A549 (cell line): Measurements from ENCODE around the gene MGAT5B. TPM values are rescaled to one million over a fixed set of nuclear protein-coding genes. Genes with fewer than 3 reads are reported as not detected.

ENCODE experiments used
- ATAC-seq, 2 experiments: fragments of 200-7000 bp in 1 of 2; fragments of >200 bp in 1 of 2; cut with Nextera tagmentation in 1 of 2; cut with Tn5 transposase in 1 of 2; 3 replicates each; pipeline versions ENCODE4 v1.8.0 to v1.9.1; 2018 to 2020; ENCODE audit warnings: mild to moderate bottlenecking in 1 of 2, moderate library complexity in 1 of 2
- CTCF ChIA-PET: fragments of 300-600 bp; sonication (Branson Sonifier 250); formaldehyde crosslinking; extraction: SDS; loops from one replicate; lab custom pipeline; 2021; ENCODE audit warnings: antibody characterized with exemption, inconsistent platforms; lab: Yijun Ruan, JAX
- POLR2A ChIA-PET: fragments of 350-600 bp; formaldehyde crosslinking; extraction: SDS; loops from one replicate; lab custom pipeline; 2021; ENCODE audit warnings: antibody characterized with exemption, inconsistent platforms; lab: Yijun Ruan, JAX
- DNase-seq, 2 experiments: peaks; one replicate each; pipeline versions ENCODE4 v3.0.0 to v3.0.0-alpha.2; 2011 to 2016; ENCODE audit warnings: low read depth in 1 of 2, low spot score in 1 of 2
- FAIRE-seq: peaks from 2 replicates; lab custom pipeline; 2011; peaks lifted over from hg19 to GRCh38; lab: Jason Lieb, UNC
- H3K27ac ChIP-seq, 2 experiments: fragments of >200 bp; sonication (Bioruptor Twin); formaldehyde crosslinking; 3 replicates each; pipeline ENCODE4 v1.5.1; 2016 to 2017
- H3K4me1 ChIP-seq: fragments of >200 bp; sonication (Bioruptor Twin); formaldehyde crosslinking; 3 replicates; pipeline ENCODE4 v1.6.1; 2016
- H3K4me2 ChIP-seq: fragments of >200 bp; sonication (Bioruptor Twin); formaldehyde crosslinking; 3 replicates; pipeline ENCODE4 v1.6.1; 2016
- H3K4me3 ChIP-seq: fragments of >200 bp; sonication (Bioruptor Twin); formaldehyde crosslinking; 3 replicates; pipeline ENCODE4 v1.5.1; 2016
- H3K9me3 ChIP-seq: fragments of >200 bp; sonication (Bioruptor Twin); formaldehyde crosslinking; 3 replicates; pipeline ENCODE4 v1.6.1; 2016
- CBX8 ChIP-seq: fragments of 200-600 bp; sonication (generic); IDR thresholded peaks from 2 replicates; pipeline ENCODE4 v1.6.1; 2016
- EHMT2 ChIP-seq: fragments of 200-600 bp; sonication (generic); IDR thresholded peaks from 2 replicates; pipeline ENCODE4 v1.6.1; 2016; ENCODE audit warnings: antibody characterized with exemption, low read depth, mild to moderate bottlenecking, moderate library complexity
- FOSL2 ChIP-seq, 2 experiments: fragments of 450-650 bp in 1 of 2; fragments of >200 bp in 1 of 2; sonication (Bioruptor Twin) in 1 of 2; formaldehyde crosslinking; IDR thresholded peaks; 2 replicates each; pipeline versions ENCODE4 v1.5.0 to v1.6.1; 2016 to 2020; ENCODE audit warnings: mild to moderate bottlenecking in 1 of 2, moderate library complexity in 1 of 2
- HOXA7 ChIP-seq: fragments of 250-450 bp; sonication (Bioruptor Pico); IDR thresholded peaks from 2 replicates; pipeline ENCODE4 v1.5.0; 2020; ENCODE audit warnings: mild to moderate bottlenecking, moderate library complexity
- HOXB5 ChIP-seq: fragments of 250-450 bp; sonication (Bioruptor Pico); IDR thresholded peaks from 2 replicates; pipeline ENCODE4 v1.5.0; 2020; ENCODE audit warnings: mild to moderate bottlenecking, moderate library complexity
- JUNB ChIP-seq: fragments of >200 bp; sonication (Bioruptor Twin); formaldehyde crosslinking; IDR thresholded peaks from 2 replicates; pipeline ENCODE4 v1.6.1; 2016
- KDM5A ChIP-seq: fragments of 200-600 bp; sonication (generic); IDR thresholded peaks from 2 replicates; pipeline ENCODE4 v1.6.1; 2016; ENCODE audit warnings: antibody characterized with exemption, mild to moderate bottlenecking
- MAZ ChIP-seq: fragments of 150-350 bp; IDR thresholded peaks from 2 replicates; pipeline ENCODE4 v1.6.1; 2014; ENCODE audit warnings: antibody characterized with exemption, low read depth, low read length, borderline replicate concordance
- NPAS2 ChIP-seq: fragments of 250-450 bp; sonication (Bioruptor Pico); IDR thresholded peaks from 2 replicates; pipeline ENCODE4 v1.8.0; 2022; ENCODE audit warnings: mild to moderate bottlenecking, moderate library complexity, borderline replicate concordance
- NR3C1 ChIP-seq: fragments of >200 bp; sonication (Bioruptor Twin); formaldehyde crosslinking; IDR thresholded peaks from 3 replicates; pipeline ENCODE4 v1.6.1; 2017
- PHF8 ChIP-seq: fragments of 200-600 bp; sonication (generic); IDR thresholded peaks from 2 replicates; pipeline ENCODE4 v1.6.1; 2016; ENCODE audit warnings: low read depth, mild to moderate bottlenecking, antibody characterized with exemption, moderate library complexity, borderline replicate concordance
- ZFP36 ChIP-seq: fragments of 450-650 bp; IDR thresholded peaks from 2 replicates; pipeline ENCODE4 v1.6.1; 2014; ENCODE audit warnings: borderline replicate concordance; ENCODE audit not compliant: partially characterized antibody
- ZSCAN20 ChIP-seq: fragments of 250-450 bp; sonication (Bioruptor Pico); IDR thresholded peaks from 2 replicates; pipeline ENCODE4 v1.8.0; 2022; ENCODE audit warnings: mild to moderate bottlenecking, moderate library complexity
- WGBS: methylation state at CpG from one replicate; pipeline ENCODE4 v1.1.6; 2017; ENCODE audit errors: missing lambda C conversion rate; 5-methylcytosine and 5-hydroxymethylcytosine counted together
- polyA plus RNA-seq, 4 experiments: library from polyadenylated mRNA; depleted of rRNA in 3 of 4; stranded (reverse); fragments of >200 nt; fragmentation: RNase III in 1 of 4; extraction: RNeasy Plus Mini Kit Qiagen cat#74134 plus additional on column Dnase treatment in 1 of 4; gene quantifications; 2 replicates in 3 of 4; 3 replicates in 1 of 4; pipeline ENCODE4 v1.2.3, GENCODE V29; 2011 to 2017
- TF ChIP-seq, protein P1 (sequence below): fragments of 450-650 bp; IDR thresholded peaks from 2 replicates; pipeline ENCODE4 v1.6.1; 2014; ENCODE audit warnings: antibody characterized with exemption
- TF ChIP-seq, protein P2 (sequence below): fragments of 250-450 bp; sonication (Bioruptor Pico); IDR thresholded peaks from 2 replicates; pipeline ENCODE4 v1.5.0; 2020; ENCODE audit warnings: low read depth, mild to moderate bottlenecking, moderate library complexity
- TF ChIP-seq, protein P3 (sequence below): fragments of >200 bp; sonication (Bioruptor Twin); formaldehyde crosslinking; IDR thresholded peaks from 3 replicates; pipeline ENCODE4 v1.6.1; 2016
- TF ChIP-seq, protein P4 (sequence below): fragments of >200 bp; sonication (Bioruptor Twin); formaldehyde crosslinking; IDR thresholded peaks from 3 replicates; pipeline ENCODE4 v1.5.1; 2016
- TF ChIP-seq, protein P5 (sequence below): fragments of >200 bp; sonication (Bioruptor Twin); formaldehyde crosslinking; IDR thresholded peaks from 2 replicates; pipeline ENCODE4 v1.6.1; 2016
- TF ChIP-seq, protein P6 (sequence below): IDR thresholded peaks from 2 replicates; pipeline ENCODE4 v1.6.1; 2012
- TF ChIP-seq, protein P7 (sequence below): fragments of 200-600 bp; sonication (generic); IDR thresholded peaks from 2 replicates; pipeline ENCODE4 v1.6.1; 2016; ENCODE audit warnings: antibody characterized with exemption, mild to moderate bottlenecking, moderate library complexity

The MGAT5B gene
- polyA plus RNA-seq, 2 of the 4 experiments (the other 2 are of a cell fraction), result 7.6 to 22.8 TPM

DNA sequence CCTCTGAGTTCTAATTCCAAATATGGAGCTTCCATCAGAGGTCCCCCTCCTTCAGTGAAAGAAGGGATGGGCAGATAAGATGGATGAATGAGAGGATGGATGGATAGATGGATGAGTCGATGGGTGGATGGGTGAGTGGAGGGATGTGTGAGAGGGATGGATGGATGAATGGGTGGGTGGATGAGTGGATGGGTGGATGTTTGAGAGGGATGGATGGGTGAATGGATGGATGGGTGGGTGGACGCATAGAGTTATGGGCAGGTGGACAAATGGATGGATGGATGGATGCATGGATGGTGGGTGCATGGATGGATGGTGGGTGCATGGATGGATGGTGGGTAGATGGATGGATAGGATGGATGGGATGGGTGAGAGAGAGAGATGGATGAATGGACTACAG lies 69.0 kb downstream of the MGAT5B start:
- Histone ChIP-seq H3K27ac (no peak overlapping the region), H3K4me3 (no peak overlapping the region), H3K9me3 (no peaks in the 10 kb centered on the region), H3K4me2 (no peak overlapping the region), H3K4me1 (peaks cover 14% of the 10 kb centered on the region)
- WGBS, result 89% methylated on average over 2 of the region's 2 CpGs
- ATAC-seq (no peak), FAIRE-seq (no peak), DNase-seq (no peak)
- no peak for TF ChIP-seq PHF8
- TF ChIP-seq, protein P1, sequence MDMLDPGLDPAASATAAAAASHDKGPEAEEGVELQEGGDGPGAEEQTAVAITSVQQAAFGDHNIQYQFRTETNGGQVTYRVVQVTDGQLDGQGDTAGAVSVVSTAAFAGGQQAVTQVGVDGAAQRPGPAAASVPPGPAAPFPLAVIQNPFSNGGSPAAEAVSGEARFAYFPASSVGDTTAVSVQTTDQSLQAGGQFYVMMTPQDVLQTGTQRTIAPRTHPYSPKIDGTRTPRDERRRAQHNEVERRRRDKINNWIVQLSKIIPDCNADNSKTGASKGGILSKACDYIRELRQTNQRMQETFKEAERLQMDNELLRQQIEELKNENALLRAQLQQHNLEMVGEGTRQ, result no peak
- TF ChIP-seq, protein P2, sequence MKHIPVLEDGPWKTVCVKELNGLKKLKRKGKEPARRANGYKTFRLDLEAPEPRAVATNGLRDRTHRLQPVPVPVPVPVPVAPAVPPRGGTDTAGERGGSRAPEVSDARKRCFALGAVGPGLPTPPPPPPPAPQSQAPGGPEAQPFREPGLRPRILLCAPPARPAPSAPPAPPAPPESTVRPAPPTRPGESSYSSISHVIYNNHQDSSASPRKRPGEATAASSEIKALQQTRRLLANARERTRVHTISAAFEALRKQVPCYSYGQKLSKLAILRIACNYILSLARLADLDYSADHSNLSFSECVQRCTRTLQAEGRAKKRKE (CRISPR knock-in tag), result no peak
- TF ChIP-seq, protein P3, sequence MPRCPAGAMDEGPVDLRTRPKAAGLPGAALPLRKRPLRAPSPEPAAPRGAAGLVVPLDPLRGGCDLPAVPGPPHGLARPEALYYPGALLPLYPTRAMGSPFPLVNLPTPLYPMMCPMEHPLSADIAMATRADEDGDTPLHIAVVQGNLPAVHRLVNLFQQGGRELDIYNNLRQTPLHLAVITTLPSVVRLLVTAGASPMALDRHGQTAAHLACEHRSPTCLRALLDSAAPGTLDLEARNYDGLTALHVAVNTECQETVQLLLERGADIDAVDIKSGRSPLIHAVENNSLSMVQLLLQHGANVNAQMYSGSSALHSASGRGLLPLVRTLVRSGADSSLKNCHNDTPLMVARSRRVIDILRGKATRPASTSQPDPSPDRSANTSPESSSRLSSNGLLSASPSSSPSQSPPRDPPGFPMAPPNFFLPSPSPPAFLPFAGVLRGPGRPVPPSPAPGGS, result no peak
- TF ChIP-seq, protein P4, sequence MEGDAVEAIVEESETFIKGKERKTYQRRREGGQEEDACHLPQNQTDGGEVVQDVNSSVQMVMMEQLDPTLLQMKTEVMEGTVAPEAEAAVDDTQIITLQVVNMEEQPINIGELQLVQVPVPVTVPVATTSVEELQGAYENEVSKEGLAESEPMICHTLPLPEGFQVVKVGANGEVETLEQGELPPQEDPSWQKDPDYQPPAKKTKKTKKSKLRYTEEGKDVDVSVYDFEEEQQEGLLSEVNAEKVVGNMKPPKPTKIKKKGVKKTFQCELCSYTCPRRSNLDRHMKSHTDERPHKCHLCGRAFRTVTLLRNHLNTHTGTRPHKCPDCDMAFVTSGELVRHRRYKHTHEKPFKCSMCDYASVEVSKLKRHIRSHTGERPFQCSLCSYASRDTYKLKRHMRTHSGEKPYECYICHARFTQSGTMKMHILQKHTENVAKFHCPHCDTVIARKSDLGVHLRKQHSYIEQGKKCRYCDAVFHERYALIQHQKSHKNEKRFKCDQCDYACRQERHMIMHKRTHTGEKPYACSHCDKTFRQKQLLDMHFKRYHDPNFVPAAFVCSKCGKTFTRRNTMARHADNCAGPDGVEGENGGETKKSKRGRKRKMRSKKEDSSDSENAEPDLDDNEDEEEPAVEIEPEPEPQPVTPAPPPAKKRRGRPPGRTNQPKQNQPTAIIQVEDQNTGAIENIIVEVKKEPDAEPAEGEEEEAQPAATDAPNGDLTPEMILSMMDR, result no peak
- TF ChIP-seq JUNB, result no peak
- TF ChIP-seq, protein P5, sequence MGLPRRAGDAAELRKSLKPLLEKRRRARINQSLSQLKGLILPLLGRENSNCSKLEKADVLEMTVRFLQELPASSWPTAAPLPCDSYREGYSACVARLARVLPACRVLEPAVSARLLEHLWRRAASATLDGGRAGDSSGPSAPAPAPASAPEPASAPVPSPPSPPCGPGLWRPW, result no peak
- no peak for TF ChIP-seq MAZ
- TF ChIP-seq NPAS2 (CRISPR knock-in tag), result no peak
- TF ChIP-seq, protein P6, sequence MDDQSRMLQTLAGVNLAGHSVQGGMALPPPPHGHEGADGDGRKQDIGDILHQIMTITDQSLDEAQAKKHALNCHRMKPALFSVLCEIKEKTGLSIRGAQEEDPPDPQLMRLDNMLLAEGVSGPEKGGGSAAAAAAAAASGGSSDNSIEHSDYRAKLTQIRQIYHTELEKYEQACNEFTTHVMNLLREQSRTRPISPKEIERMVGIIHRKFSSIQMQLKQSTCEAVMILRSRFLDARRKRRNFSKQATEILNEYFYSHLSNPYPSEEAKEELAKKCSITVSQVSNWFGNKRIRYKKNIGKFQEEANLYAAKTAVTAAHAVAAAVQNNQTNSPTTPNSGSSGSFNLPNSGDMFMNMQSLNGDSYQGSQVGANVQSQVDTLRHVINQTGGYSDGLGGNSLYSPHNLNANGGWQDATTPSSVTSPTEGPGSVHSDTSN, result no peak
- TF ChIP-seq, protein P7, sequence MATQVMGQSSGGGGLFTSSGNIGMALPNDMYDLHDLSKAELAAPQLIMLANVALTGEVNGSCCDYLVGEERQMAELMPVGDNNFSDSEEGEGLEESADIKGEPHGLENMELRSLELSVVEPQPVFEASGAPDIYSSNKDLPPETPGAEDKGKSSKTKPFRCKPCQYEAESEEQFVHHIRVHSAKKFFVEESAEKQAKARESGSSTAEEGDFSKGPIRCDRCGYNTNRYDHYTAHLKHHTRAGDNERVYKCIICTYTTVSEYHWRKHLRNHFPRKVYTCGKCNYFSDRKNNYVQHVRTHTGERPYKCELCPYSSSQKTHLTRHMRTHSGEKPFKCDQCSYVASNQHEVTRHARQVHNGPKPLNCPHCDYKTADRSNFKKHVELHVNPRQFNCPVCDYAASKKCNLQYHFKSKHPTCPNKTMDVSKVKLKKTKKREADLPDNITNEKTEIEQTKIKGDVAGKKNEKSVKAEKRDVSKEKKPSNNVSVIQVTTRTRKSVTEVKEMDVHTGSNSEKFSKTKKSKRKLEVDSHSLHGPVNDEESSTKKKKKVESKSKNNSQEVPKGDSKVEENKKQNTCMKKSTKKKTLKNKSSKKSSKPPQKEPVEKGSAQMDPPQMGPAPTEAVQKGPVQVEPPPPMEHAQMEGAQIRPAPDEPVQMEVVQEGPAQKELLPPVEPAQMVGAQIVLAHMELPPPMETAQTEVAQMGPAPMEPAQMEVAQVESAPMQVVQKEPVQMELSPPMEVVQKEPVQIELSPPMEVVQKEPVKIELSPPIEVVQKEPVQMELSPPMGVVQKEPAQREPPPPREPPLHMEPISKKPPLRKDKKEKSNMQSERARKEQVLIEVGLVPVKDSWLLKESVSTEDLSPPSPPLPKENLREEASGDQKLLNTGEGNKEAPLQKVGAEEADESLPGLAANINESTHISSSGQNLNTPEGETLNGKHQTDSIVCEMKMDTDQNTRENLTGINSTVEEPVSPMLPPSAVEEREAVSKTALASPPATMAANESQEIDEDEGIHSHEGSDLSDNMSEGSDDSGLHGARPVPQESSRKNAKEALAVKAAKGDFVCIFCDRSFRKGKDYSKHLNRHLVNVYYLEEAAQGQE, result no peak
- no peak for TF ChIP-seq FOSL2 (IDR thresholded peaks at IDR 0.05)
- no peak for TF ChIP-seq FOSL2 (CRISPR knock-in tag; IDR thresholded peaks at IDR 0.05)
- no peak for TF ChIP-seq ZSCAN20 (CRISPR knock-in tag)
- no peak for TF ChIP-seq NR3C1
- no peak for TF ChIP-seq CBX8
- TF ChIP-seq KDM5A, result no peak
- no peak for TF ChIP-seq HOXB5
- TF ChIP-seq EHMT2, result no peak
- no peak for TF ChIP-seq ZFP36
- no peak for TF ChIP-seq HOXA7 (CRISPR knock-in tag)
- POLR2A ChIA-PET, result interaction anchor here (0.7 kb wide), 1 partner anchor 31 kb away, joined by 4 read pairs; no protein-coding TSS in a partner anchor
- CTCF ChIA-PET, result interaction anchor here (0.6 to 2.1 kb wide), 5 partner anchors 69 to 128 kb away, joined by 3 to 7 read pairs (median 7); no protein-coding TSS in a partner anchor
